Pancreas (tissue), 10 donors: ENCODE data around the gene CITED4. TPM values are rescaled to one million over a fixed set of nuclear protein-coding genes. Genes with fewer than 3 reads are reported as not detected.

Source experiments
- ATAC-seq, 4 donors: fragments of 200-7000 bp; cut with Tn5 transposase; one replicate each; pipeline versions ENCODE4 v1.8.0 to v1.9.1; 2020; ENCODE audit warnings: mild to moderate bottlenecking in 4 of 4, moderate library complexity in 4 of 4
- DNase-seq, 6 donors: peaks; one replicate each; pipeline ENCODE4 v3.0.0-alpha.2; 2020
- FAIRE-seq: peaks from 2 replicates; lab custom pipeline; 2012; peaks lifted over from hg19 to GRCh38; lab: Jason Lieb, UNC
- H3K27ac ChIP-seq, 4 donors: fragments of 200-600 bp; sonication (generic); 1 replicate in 3 of 4; 2 replicates in 1 of 4; pipeline versions ENCODE4 v1.5.0 to v1.8.0; 2020
- H3K27me3 ChIP-seq, 4 donors: fragments of 200-600 bp; one replicate each; pipeline ENCODE4 v1.8.0; 2021
- H3K36me3 ChIP-seq, 3 donors: fragments of 200-600 bp; sonication (generic) in 1 of 3; one replicate each; pipeline versions ENCODE4 v1.5.0 to v1.8.0; 2020 to 2021
- H3K4me1 ChIP-seq, 3 donors: fragments of 200-600 bp; one replicate each; pipeline ENCODE4 v1.8.0; 2021
- H3K4me3 ChIP-seq, 4 donors: fragments of 200-600 bp; sonication (generic) in 2 of 4; one replicate each; pipeline versions ENCODE4 v1.5.0 to v1.8.0; 2020 to 2021
- H3K9me3 ChIP-seq, 4 donors: fragments of 200-600 bp; one replicate each; pipeline ENCODE4 v1.8.0; 2021
- CTCF ChIP-seq, 4 donors: fragments of 200-600 bp; sonication (generic) in 3 of 4; IDR thresholded peaks; one replicate each; pipeline versions ENCODE4 v1.5.0 to v1.8.0; 2021; ENCODE audit warnings: antibody characterized with exemption in 4 of 4
- WGBS, 2 donors: extraction: QIAGEN DNeasy Blood & Tissue Kit; methylation state at CpG; one replicate each; pipeline ENCODE4 v1.1.7; 2013; 5-methylcytosine and 5-hydroxymethylcytosine counted together
- intact Hi-C, 3 donors: fragments of 100-400 bp; cut with DNase I; formaldehyde crosslinking; loops; one replicate each; pipeline versions ENCODE4 v1.11.1 to v1.14.2; 2022
- polyA plus RNA-seq, 2 donors: library from polyadenylated mRNA; stranded (reverse); fragments of 200-250 nt; gene quantifications; one replicate each; pipeline ENCODE4 v1.2.3, GENCODE V29; 2013
- total RNA-seq, 6 donors: library from RNA; stranded (reverse); fragmentation: NEBNext Ultra II Directional in 4 of 6; extraction: Animal tissue kit (Norgen Biotek cat#: 25700) in 4 of 6; gene quantifications; one replicate each; pipeline versions ENCODE4 v1.2.1 to v1.2.4, GENCODE V29; 2021 to 2023
- donor health status: healthy with polysubstance abuse.
- donor health status: DM: no; HTN: no; CAD: no; lungs with moderate emphysema.
- donor health status: DM: no; HTN: no; CAD: no.
- donor health status: control.
- donor health status: control.
- donor health status: Bipolar disorder and iron deficiency.
- donor health status: DM: yes; HTN: yes; CAD: no.
- donor health status: DM: no; HTN: no; CAD: no.
- donor health status: DM: no; HTN: no; CAD: no.
- donor health status: DM: yes; HTN: yes; CAD: no.

Gene CITED4
- total and polyA plus RNA-seq, 8 donors, result 41.1 to 81.2 (median 51.1) TPM

GRCh38 chr1:40823983-40824382, 38.2 kb downstream of the CITED4 start:
- DNase-seq (peak in 1 of 6 donors; percentile 48), ATAC-seq (no peak), FAIRE-seq (no peak)
- Histone ChIP-seq H3K9me3 (no peaks in the 10 kb centered on the region), H3K4me1 (no peaks in the 10 kb centered on the region), H3K27ac (no peak overlapping the region), H3K27me3 (no peaks in the 10 kb centered on the region), H3K4me3 (no peak overlapping the region), H3K36me3 (no peaks in the 10 kb centered on the region)
- TF ChIP-seq CTCF (IDR thresholded peaks at IDR 0.05), result no peak
- WGBS, 2 donors, result 89 to 92% methylated on average over 17 of the region's 17 CpGs
- intact Hi-C loops, result no loop called here

DNA sequence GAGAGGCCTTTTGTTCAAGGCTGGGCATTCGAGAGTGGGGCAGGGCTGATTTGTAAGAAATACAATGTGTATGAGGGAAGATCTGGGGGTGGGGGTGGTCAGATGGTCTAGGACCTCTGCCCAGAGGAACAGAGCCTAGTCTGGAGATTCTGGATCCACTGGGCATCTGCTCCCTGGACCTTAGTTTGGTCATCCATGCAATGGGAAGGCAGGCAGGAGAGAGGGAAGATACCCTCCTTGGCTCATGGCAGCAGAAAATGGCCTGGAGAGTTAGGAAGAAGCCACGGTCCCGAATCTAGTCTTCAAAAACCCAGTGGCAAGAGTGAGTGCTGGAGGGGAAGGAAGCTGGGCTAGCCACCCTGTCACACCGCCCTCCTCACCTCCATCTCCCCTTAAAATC, 38.8 kb downstream of the CITED4 start:
- TF ChIP-seq CTCF (IDR thresholded peaks at IDR 0.05), result no peak

GRCh38 chr1:40822890-40823289, 39.3 kb downstream of the CITED4 start:
- H3K27me3 ChIP-seq, result no peaks in the 10 kb centered on the region
- H3K4me3 ChIP-seq, result no peak overlapping the region
- intact Hi-C loops, result no loop called here
- FAIRE-seq, result no peak
- WGBS, 2 donors, result 93 to 94% methylated on average over 12 of the region's 12 CpGs
- TF ChIP-seq CTCF (IDR thresholded peaks at IDR 0.05), result no peak
- ATAC-seq, result no peak
- H3K4me1 ChIP-seq, result no peaks in the 10 kb centered on the region
- peak in 2 of 6 donors; percentile 6 to 41 for DNase-seq
- no peaks in the 10 kb centered on the region for H3K9me3 ChIP-seq
- no peaks in the 10 kb centered on the region for H3K36me3 ChIP-seq
- H3K27ac ChIP-seq, result no peak overlapping the region

More for the DNA sequence above, 38.8 kb downstream of the CITED4 start:
- no peaks in the 10 kb centered on the region for H3K27me3 ChIP-seq
- no peaks in the 10 kb centered on the region for H3K9me3 ChIP-seq
- intact Hi-C loops, result no loop called here
- FAIRE-seq (no peak), DNase-seq (no peak), ATAC-seq (no peak)
- H3K4me1 ChIP-seq, result no peaks in the 10 kb centered on the region
- 80 to 94% methylated on average over 4 of the region's 4 CpGs for WGBS, 2 donors
- no peak overlapping the region for H3K27ac ChIP-seq
- no peak overlapping the region for H3K4me3 ChIP-seq
- H3K36me3 ChIP-seq, result no peaks in the 10 kb centered on the region

DNA sequence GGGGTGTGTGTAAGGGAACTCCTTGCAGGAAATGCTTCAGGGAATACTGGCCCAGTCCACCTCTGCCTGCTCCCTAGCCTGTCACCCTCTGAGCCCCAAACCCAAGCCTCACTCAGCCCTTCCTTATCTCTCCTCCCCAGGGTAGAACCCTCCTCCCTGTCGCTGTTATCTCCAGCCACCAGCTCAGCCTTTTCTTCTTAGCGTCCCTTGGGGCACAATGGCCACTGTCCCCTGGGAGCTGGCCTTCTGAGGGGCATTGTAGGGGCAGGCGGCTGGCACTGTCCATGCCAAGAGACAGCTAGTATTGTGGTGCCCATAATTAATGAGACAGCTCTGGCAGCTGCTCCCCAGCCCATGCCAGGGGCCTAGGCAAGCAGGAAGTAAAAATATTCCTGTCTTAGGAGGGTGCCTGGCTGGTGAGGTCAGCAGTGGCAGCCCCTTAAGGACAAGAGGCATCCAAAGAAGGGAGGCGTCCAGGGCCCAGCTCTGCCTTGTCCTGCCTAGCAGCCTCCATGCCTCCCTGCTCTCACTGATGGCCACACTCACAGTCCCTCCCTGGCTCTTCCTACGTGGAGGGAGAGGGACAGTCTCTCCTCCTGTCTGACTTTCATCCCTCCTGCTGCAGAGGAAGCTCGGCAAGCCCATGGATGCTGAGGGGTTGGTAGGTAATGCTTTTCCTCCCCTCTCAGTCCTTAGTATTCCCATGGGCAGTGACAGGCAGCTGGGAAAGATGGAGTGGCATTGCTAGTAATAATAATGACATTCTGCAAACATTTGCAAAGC, 41.1 kb downstream of the CITED4 start:
- Histone ChIP-seq H3K27me3 (no peaks in the 10 kb centered on the region), H3K4me1 (no peaks in the 10 kb centered on the region), H3K9me3 (no peaks in the 10 kb centered on the region), H3K27ac (peak overlapping the region; percentile 22 to 68 (median 46)), H3K4me3 (no peak overlapping the region), H3K36me3 (no peaks in the 10 kb centered on the region)
- DNase-seq (peak in 3 of 6 donors; percentile 29 to 42 (median 30)), ATAC-seq (peak; percentile 43 to 66 (median 61)), FAIRE-seq (no peak)
- 47 to 50% methylated on average over 6 of the region's 6 CpGs for WGBS, 2 donors
- no peak for TF ChIP-seq CTCF (IDR thresholded peaks at IDR 0.05)
- intact Hi-C loops, result no loop called here

GRCh38 chr1:40820251-40820797, 41.8 kb downstream of the CITED4 start:
- TF ChIP-seq CTCF (IDR thresholded peaks at IDR 0.05), result no peak
- no peak overlapping the region for H3K4me3 ChIP-seq
- WGBS, 2 donors, result 76 to 80% methylated on average over 3 of the region's 3 CpGs
- H3K27ac ChIP-seq, result peak overlapping the region in 3 of 4 donors; percentile 13 to 68 (median 57)
- H3K4me1 ChIP-seq, result no peaks in the 10 kb centered on the region
- H3K9me3 ChIP-seq, result no peaks in the 10 kb centered on the region
- no peaks in the 10 kb centered on the region for H3K27me3 ChIP-seq
- ATAC-seq (peak in 1 of 4 donors; percentile 8), FAIRE-seq (no peak), DNase-seq (no peak)
- intact Hi-C loops, result no loop called here
- H3K36me3 ChIP-seq, result no peaks in the 10 kb centered on the region
